ENCODE measurements around the gene MVP. TPM values are rescaled to one million over a fixed set of nuclear protein-coding genes. Genes with fewer than 3 reads are reported as not detected.

The MVP gene
- total RNA-seq, 2 experiments from 2014 or later: 6.3 to 6.8 TPM

- Histone ChIP-seq H3K27ac (ENCODE audit: low read depth, low read length, poor library complexity, severe bottlenecking) (no peak overlapping the region), H3K4me2 (ENCODE audit: low read length) (no peak overlapping the region), H4K20me1 (ENCODE audit: insufficient read depth, low read length) (no peaks in the 10 kb centered on the region), H3K4me3 (ENCODE audit: low read depth, low read length, poor library complexity, severe bottlenecking) (no peak overlapping the region), H3K4me1 (ENCODE audit: insufficient read depth, low read length, poor library complexity, severe bottlenecking) (peaks cover 7% of the 10 kb centered on the region), H3K79me2 (ENCODE audit: insufficient read depth, low read depth, low read length) (peaks cover 8% of the 10 kb centered on the region; the same call in 1 of the 2 replicates), H3K9me3 (ENCODE audit: low read length) (no peaks in the 10 kb centered on the region), H3K9me2 (ENCODE audit: insufficient read depth, low read length) (no peaks in the 10 kb centered on the region), H2AFZ (ENCODE audit: low read length) (no peak overlapping the region), H3K36me3 (ENCODE audit: insufficient read depth, low read length) (peaks cover 23% of the 10 kb centered on the region; the same call in 1 of the 2 replicates)
- intact Hi-C loops (cut with micrococcal nuclease; ENCODE audit: unreplicated experiment): no loop called here
- TF ChIP-seq EZH2phosphoT487 (IDR thresholded peaks at IDR 0.05; ENCODE audit: borderline replicate concordance, low read depth, low read length): no peak
- TF ChIP-seq CTCF (conservative IDR thresholded peaks at IDR 0.05; ENCODE audit: low read length): no peak
- POLR2A ChIA-PET: no interaction called here
- BruUV-seq (replicated peaks): TSS peak; percentile 55
- DNase-seq (ENCODE audit: low spot score): no peak
- CTCF ChIA-PET (ENCODE audit: unreplicated experiment): no interaction called here
These were observed 38.0 kb downstream of the MVP start for GRCh38 chr16:29858149-29858849.

DNA sequence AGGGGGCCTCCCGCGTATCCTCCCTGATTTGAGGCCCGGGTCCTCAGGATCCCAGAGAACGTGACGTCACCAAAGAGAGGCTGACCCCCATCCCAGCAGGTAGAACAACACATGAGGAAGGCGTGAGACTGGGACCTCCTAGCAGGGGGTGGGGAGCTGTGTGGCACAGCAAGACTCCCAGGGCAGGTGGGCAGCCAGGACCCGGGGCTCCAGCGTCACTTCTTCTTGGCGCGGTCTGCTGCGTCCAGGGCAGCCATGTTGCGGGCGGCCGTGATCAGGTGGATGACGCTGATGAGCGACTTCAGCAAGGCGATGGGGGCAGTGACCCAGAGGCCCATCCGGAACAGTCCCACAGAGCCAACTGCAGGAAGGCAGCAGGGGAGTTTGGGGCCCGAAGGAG, 38.7 kb downstream of the MVP start:
- Histone ChIP-seq H3K27ac (ENCODE audit: low read depth, low read length, poor library complexity, severe bottlenecking) (no peak overlapping the region), H3K9me2 (ENCODE audit: insufficient read depth, low read length) (no peaks in the 10 kb centered on the region), H3K9me3 (ENCODE audit: low read length) (no peaks in the 10 kb centered on the region), H4K20me1 (ENCODE audit: insufficient read depth, low read length) (no peaks in the 10 kb centered on the region), H3K4me3 (ENCODE audit: low read depth, low read length, poor library complexity, severe bottlenecking) (no peak overlapping the region), H3K4me1 (ENCODE audit: insufficient read depth, low read length, poor library complexity, severe bottlenecking) (peaks cover 11% of the 10 kb centered on the region), H2AFZ (ENCODE audit: low read length) (no peak overlapping the region), H3K36me3 (ENCODE audit: insufficient read depth, low read length) (peaks cover 23% of the 10 kb centered on the region; the same call in 1 of the 2 replicates), H3K4me2 (ENCODE audit: low read length) (no peak overlapping the region), H3K79me2 (ENCODE audit: insufficient read depth, low read depth, low read length) (peaks cover 8% of the 10 kb centered on the region; the same call in 1 of the 2 replicates)
- ChIA-PET POLR2A (no interaction called here), CTCF (ENCODE audit: unreplicated experiment) (no interaction called here)
- TF ChIP-seq CTCF (conservative IDR thresholded peaks at IDR 0.05; ENCODE audit: low read length): no peak
- TF ChIP-seq EZH2phosphoT487 (IDR thresholded peaks at IDR 0.05; ENCODE audit: borderline replicate concordance, low read depth, low read length): no peak
- intact Hi-C loops (cut with micrococcal nuclease; ENCODE audit: unreplicated experiment): no loop called here
- no peak for DNase-seq (ENCODE audit: low spot score)
- no TSS peak for BruUV-seq (replicated peaks)

- intact Hi-C loops (cut with micrococcal nuclease; ENCODE audit: unreplicated experiment): loop anchor here (5.0 kb wide), 1 partner anchor 162 kb away; the partner anchor contains the start of gene C16orf92
These were observed 40.0 kb downstream of the MVP start for GRCh38 chr16:29860218-29860617.

More at GRCh38 chr16:29860218-29860617, 40.0 kb downstream of the MVP start:
- H3K4me3 ChIP-seq (ENCODE audit: low read depth, low read length, poor library complexity, severe bottlenecking): no peak overlapping the region
- H3K9me2 ChIP-seq (ENCODE audit: insufficient read depth, low read length): no peaks in the 10 kb centered on the region
- peaks cover 23% of the 10 kb centered on the region; the same call in 1 of the 2 replicates for H3K36me3 ChIP-seq (ENCODE audit: insufficient read depth, low read length)
- H3K79me2 ChIP-seq (ENCODE audit: insufficient read depth, low read depth, low read length): peaks cover 8% of the 10 kb centered on the region; the same call in 1 of the 2 replicates
- no peak for TF ChIP-seq EZH2phosphoT487 (IDR thresholded peaks at IDR 0.05; ENCODE audit: borderline replicate concordance, low read depth, low read length)
- TF ChIP-seq CTCF (conservative IDR thresholded peaks at IDR 0.05; ENCODE audit: low read length): no peak
- DNase-seq (ENCODE audit: low spot score): no peak
- no peaks in the 10 kb centered on the region for H4K20me1 ChIP-seq (ENCODE audit: insufficient read depth, low read length)
- ChIA-PET CTCF (ENCODE audit: unreplicated experiment) (no interaction called here), POLR2A (no interaction called here)
- no peak overlapping the region for H3K4me2 ChIP-seq (ENCODE audit: low read length)
- peaks cover 11% of the 10 kb centered on the region for H3K4me1 ChIP-seq (ENCODE audit: insufficient read depth, low read length, poor library complexity, severe bottlenecking)
- no peak overlapping the region for H2AFZ ChIP-seq (ENCODE audit: low read length)
- no TSS peak for BruUV-seq (replicated peaks)
- no peak overlapping the region for H3K27ac ChIP-seq (ENCODE audit: low read depth, low read length, poor library complexity, severe bottlenecking)
- H3K9me3 ChIP-seq (ENCODE audit: low read length): no peaks in the 10 kb centered on the region

All from OCI-LY7 (cell line).